NCI-H446 (cell line): Measurements from ENCODE around the gene UST.
"Not testable (repeated sequence)": the region's sequence is repeated elsewhere in the genome, so short reads cannot be mapped to it uniquely, and the experiment has no call there.

Experiments
- DNase-seq, 2 experiments: peaks; one replicate each; lab custom pipeline; 2025; lab: John Stamatoyannopoulos, UW

The UST gene

DNA sequence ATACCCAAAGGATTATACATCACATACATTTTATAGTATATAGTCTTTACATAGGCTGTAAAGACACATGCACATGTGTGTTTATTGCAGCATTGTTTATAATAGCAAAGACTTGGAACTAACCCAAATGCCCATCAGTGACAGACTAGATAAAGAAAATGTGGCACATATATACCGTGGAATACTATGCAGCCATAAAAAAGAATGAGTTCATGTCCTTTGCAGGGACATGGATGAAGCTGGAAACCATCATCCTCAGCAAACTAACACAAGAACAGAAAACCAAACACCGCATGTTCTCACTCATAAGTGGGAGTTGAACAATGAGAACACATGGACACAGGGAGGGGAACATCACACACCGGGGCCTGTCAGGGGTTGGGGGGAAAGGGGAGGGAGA is 231.5 kb downstream of the UST start:
- DNase-seq, result not testable (repeated sequence)

GRCh38 chr6:148979014-148979901 is 232.4 kb downstream of the UST start:
- no peak for DNase-seq

DNA sequence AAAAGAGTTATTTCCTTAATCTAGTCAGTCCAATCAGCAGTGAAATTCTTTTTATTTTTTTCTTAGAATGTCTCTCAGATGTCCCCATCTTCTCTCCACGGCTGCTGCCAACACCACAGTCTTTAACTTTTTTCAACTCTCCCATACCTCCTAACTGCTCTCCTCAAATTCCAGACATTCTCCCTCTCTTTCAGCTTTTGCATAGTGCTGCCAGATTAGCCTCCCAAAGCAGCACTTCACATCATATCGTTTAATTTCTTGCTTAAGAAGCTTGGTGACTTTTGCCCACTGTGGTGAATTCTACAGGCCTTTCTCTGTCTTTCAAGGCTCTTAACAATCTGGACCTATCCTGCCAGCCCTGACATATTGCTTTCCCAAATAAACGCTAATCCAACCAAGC is 233.4 kb downstream of the UST start:
- DNase-seq, result no peak

DNA sequence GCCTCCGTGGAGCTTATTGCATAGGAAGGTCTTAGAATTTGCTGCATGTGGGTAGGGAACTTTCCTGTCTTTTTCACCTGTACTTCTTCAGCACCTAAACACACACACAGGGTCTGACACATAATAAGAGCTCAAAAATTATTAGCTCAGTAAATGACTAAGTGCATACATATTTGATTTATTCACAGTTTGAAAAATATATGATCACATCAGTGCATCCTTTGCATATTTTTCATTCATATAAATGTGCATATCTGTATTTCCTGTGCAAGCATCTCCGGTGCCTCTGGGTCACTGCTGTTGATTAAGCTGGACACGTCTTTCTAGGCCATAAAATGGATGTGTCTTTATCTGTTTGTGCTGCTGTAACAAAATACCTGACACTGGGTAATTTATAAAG is 234.7 kb downstream of the UST start:
- DNase-seq, result no peak

DNA sequence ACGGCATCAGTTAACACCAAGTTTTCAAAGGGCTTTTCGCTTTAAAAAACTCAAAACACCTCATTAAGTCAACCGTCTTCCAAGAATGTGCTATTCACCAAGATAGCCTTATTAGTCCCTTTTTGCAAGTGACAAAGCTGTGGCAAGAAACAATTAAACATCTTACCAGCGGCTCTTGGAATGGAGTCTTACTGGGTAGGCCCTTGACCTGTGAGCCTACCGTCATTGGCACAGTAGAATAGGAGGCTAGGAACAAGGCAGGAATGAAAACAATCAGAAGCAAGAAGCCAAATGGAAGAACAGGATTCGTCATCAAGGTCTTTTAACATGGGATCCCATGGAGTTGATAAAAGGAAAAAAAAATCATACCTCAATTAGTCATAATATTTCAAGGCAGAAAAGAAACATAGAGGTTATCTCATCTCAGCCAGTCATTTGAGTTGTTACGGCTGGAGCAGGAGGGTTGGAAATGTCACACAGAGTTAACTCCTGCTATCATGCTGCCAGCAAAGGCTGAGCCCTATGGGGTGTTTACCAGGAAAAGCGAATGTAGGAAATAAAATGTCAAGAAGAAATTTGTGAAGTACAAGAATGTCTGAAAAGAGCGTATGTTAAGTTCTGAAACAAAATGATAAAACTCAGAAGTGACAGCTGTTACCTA is 236.4 kb downstream of the UST start:
- DNase-seq, result no peak

GRCh38 chr6:148983966-148984365 is 237.1 kb downstream of the UST start:
- DNase-seq, result no peak

GRCh38 chr6:148984531-148985056 is 237.8 kb downstream of the UST start:
- DNase-seq, result no peak

DNA sequence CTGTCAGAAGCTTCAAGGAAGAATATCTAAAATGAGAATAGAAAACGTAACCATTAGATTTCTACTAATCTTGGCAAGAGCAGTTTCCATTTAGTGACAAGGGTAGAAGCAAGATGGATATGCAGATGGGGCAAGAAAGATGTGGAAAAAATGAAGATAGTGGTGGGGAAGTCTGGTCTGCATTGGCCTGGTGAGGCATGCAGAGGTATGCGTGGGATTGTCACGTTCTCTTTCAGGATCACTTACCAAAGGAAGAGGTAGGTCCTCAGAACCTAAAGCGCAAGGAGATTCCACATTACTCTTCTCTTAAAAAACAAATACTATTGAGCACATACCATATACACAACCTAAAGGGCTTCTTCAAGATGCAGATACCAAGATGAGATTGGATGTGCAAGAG is 238.7 kb downstream of the UST start:
- no peak for DNase-seq

DNA sequence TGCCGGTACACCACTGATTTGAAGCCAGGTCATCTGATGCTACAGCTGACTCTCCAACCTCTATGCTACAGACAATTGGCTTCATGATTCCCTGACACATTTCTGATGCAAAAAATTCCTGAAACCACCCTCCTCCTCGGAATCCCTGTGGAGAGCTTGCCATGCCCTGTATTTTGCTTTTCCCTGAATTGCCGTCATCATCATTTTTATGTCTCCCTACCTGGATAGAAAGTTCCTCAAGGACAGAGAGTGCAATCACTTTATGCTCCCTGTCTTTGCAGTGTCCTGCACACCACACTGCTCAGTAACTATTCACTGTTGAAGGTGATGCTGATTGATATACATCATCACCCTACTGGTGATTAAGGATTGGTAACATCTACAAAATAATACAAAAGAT is 239.8 kb downstream of the UST start:
- DNase-seq, result no peak

- no peak for DNase-seq
Measured at GRCh38 chr6:148987982-148988381, 241.2 kb downstream of the UST start.

- no peak for DNase-seq
Measured at GRCh38 chr6:148989585-148989984, 242.8 kb downstream of the UST start.

GRCh38 chr6:148990403-148990802 is 243.6 kb downstream of the UST start:
- no peak for DNase-seq

- no peak for DNase-seq
Measured at GRCh38 chr6:148996815-148997214, 250.0 kb downstream of the UST start.

DNA sequence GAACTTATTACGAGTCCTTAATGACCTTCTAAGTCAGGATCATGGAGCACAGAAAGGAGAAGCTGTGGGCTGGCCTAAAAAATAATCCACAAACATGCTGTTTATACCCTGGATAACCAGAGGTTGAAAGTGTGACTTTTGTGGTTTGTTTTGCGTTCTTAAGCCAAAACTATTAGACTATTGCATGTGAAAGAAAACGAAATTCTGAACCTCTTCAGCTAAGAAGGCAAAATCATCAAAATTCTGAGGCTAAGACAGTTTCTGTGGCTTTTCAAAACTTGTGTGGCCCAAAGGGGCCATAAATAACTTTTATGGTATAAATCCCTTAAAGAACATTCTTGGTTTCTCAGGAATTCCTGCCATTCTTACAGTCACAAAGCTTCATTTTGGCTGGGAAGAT is 251.0 kb downstream of the UST start:
- no peak for DNase-seq

- peak in 1 of 2 experiments; percentile 7 for DNase-seq
Measured at GRCh38 chr6:148998704-148999103, 251.9 kb downstream of the UST start.

- no peak for DNase-seq
Measured at GRCh38 chr6:148999501-148999900, 252.7 kb downstream of the UST start.

DNA sequence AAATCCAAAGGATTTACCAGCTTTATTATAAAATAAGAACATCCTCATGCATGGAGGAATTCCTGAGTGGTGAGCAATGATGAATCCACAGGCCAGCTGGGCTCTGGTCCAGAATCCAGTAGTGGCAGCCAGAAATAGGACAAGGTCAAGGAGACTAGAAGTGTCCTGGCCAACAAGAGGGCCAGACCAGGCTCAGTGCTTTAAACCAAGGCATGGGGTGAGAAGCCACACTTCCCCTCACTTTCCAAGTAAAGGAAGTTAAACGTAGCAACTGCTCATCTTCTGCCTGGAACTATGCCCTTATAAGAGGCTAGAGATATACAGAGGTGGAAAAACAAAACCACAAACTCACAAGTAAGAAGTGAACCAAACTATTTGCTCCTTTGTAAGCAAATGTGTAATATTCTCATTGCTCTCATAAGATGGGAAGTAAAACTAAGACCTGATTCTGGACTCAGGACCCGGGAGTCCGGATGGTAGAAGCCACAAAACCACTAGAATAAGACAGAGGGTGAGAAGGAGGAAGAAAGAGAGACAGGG is 253.2 kb downstream of the UST start:
- no peak for DNase-seq

- no peak for DNase-seq
Measured at GRCh38 chr6:149001422-149001821, 254.6 kb downstream of the UST start.

DNA sequence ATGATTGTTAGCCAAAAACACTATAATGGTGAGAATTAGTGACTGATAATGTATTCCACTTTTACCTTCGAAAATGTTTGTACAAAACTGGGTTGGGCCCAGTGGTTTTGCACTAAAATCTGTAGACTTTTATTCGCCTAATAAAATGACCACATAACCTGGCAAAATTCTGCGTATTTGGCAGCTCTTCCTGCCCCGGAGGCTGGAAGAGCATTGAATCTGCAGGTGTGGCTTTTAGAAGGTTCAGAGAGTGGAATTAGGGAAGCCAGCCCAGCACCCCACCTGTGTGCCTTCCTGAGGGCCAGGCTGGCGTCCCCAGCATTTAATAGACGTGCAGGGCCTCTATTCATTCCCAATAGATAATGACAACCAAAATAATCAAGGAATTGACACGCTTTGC is 256.7 kb downstream of the UST start:
- no peak for DNase-seq

DNA sequence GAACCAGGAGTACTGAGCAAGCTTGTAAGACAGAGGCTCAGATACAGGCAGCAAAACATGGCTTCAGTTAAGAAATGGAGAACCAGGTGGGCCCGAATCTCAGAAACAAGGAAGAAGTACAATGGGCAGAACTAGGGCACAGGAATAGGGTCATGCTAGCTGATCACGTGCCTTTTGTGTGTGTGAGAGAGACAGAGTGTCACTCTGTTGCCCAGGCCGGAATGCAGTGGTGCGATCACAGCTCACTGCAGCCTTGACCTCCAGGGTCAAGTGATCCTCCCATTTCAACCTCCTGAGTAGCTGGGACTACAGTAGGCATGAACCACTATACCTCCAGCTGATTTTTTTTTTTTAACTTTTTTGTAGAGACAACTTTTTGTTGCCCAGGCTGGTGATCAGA is 257.8 kb downstream of the UST start:
- DNase-seq, result no peak

GRCh38 chr6:149006236-149006635 is 259.4 kb downstream of the UST start:
- not testable (repeated sequence) for DNase-seq

- no peak for DNase-seq
Measured at GRCh38 chr6:149006671-149007070, 259.8 kb downstream of the UST start.

- no peak for DNase-seq
Measured at GRCh38 chr6:149007846-149008245, 261.0 kb downstream of the UST start.
